Glutamatergic neuron (in vitro differentiated cells): ENCODE data around the gene AQP2. TPM values are rescaled to one million over a fixed set of nuclear protein-coding genes. Genes with fewer than 3 reads are reported as not detected.

Experiments used
- DNase-seq: peaks from one replicate; pipeline ENCODE4 v3.0.0; 2022
- H3K27ac Mint-ChIP-seq: one replicate; pipeline ENCODE4 v1.8.0; 2020; ENCODE audit warnings: mild to moderate bottlenecking, mixed read lengths, inconsistent platforms; ENCODE audit not compliant: unreplicated experiment
- H3K27me3 Mint-ChIP-seq: one replicate; pipeline ENCODE4 v1.8.0; 2020; ENCODE audit warnings: mild to moderate bottlenecking, moderate library complexity, mixed read lengths, inconsistent platforms; ENCODE audit not compliant: unreplicated experiment
- H3K36me3 Mint-ChIP-seq: one replicate; pipeline ENCODE4 v1.8.0; 2020; ENCODE audit warnings: mild to moderate bottlenecking, mixed read lengths, inconsistent platforms; ENCODE audit not compliant: unreplicated experiment
- H3K4me1 Mint-ChIP-seq: one replicate; pipeline ENCODE4 v1.8.0; 2020; ENCODE audit warnings: mild to moderate bottlenecking, low read depth, mixed read lengths, inconsistent platforms; ENCODE audit not compliant: unreplicated experiment
- H3K4me3 Mint-ChIP-seq: one replicate; pipeline ENCODE4 v1.8.0; 2020; ENCODE audit warnings: mild to moderate bottlenecking, mixed read lengths, inconsistent platforms; ENCODE audit not compliant: unreplicated experiment
- H3K9me3 Mint-ChIP-seq: one replicate; pipeline ENCODE4 v1.8.0; 2020; ENCODE audit warnings: mild to moderate bottlenecking, moderate library complexity, mixed read lengths, inconsistent platforms; ENCODE audit not compliant: unreplicated experiment
- CTCF ChIP-seq: fragments of 200-600 bp; sonication (generic); IDR thresholded peaks from one replicate; pipeline ENCODE4 v1.5.0; 2021; ENCODE audit not compliant: partially characterized antibody, unreplicated experiment
- total RNA-seq: library from RNA; stranded (reverse); fragmentation: NEBNext Ultra II Directional; extraction: Animal tissue kit (Norgen Biotek cat#: 25700); gene quantifications from one replicate; pipeline ENCODE4 v1.2.1, GENCODE V29; 2021; ENCODE audit not compliant: unreplicated experiment

The AQP2 gene
- total RNA-seq, 1 donor from 2014 or later, result not detected

GRCh38 chr12:49974677-49975317, 24.3 kb downstream of the AQP2 start:
- H3K4me1 Mint-ChIP-seq, result peaks cover 33% of the 10 kb centered on the region
- TF ChIP-seq CTCF, result no peak
- no peak overlapping the region for H3K4me3 Mint-ChIP-seq
- no peaks in the 10 kb centered on the region for H3K36me3 Mint-ChIP-seq
- no peak overlapping the region for H3K27ac Mint-ChIP-seq
- no peak for DNase-seq
- H3K27me3 Mint-ChIP-seq, result peaks cover 10% of the 10 kb centered on the region
- peaks cover 7% of the 10 kb centered on the region for H3K9me3 Mint-ChIP-seq

- H3K4me1 Mint-ChIP-seq, result peaks cover 37% of the 10 kb centered on the region
- no peak for DNase-seq
- no peak overlapping the region for H3K4me3 Mint-ChIP-seq
Measured at GRCh38 chr12:49975318-49975761, 24.8 kb downstream of the AQP2 start.

GRCh38 chr12:49976557-49976956, 26.0 kb downstream of the AQP2 start:
- peaks cover 44% of the 10 kb centered on the region for H3K4me1 Mint-ChIP-seq
- DNase-seq, result no peak
- no peak overlapping the region for H3K27ac Mint-ChIP-seq
- H3K4me3 Mint-ChIP-seq, result no peak overlapping the region
- H3K36me3 Mint-ChIP-seq, result no peaks in the 10 kb centered on the region
- peaks cover 9% of the 10 kb centered on the region for H3K9me3 Mint-ChIP-seq
- TF ChIP-seq CTCF, result no peak
- H3K27me3 Mint-ChIP-seq, result peaks cover 12% of the 10 kb centered on the region

More at GRCh38 chr12:49975318-49975761, 24.8 kb downstream of the AQP2 start:
- Mint-ChIP-seq H3K9me3 (peaks cover 8% of the 10 kb centered on the region), H3K36me3 (no peaks in the 10 kb centered on the region), H3K27ac (no peak overlapping the region), H3K27me3 (peaks cover 12% of the 10 kb centered on the region)
- TF ChIP-seq CTCF, result no peak

GRCh38 chr12:49978125-49978524, 27.6 kb downstream of the AQP2 start:
- DNase-seq, result no peak
- Mint-ChIP-seq H3K9me3 (peaks cover 5% of the 10 kb centered on the region), H3K27ac (peak overlapping the region; percentile 98), H3K4me3 (peak overlapping the region; percentile 70), H3K4me1 (peaks cover 46% of the 10 kb centered on the region), H3K36me3 (no peaks in the 10 kb centered on the region), H3K27me3 (peaks cover 12% of the 10 kb centered on the region)
- TF ChIP-seq CTCF, result no peak

GRCh38 chr12:49979016-49979586, 28.6 kb downstream of the AQP2 start:
- H3K4me1 Mint-ChIP-seq, result peaks cover 49% of the 10 kb centered on the region

More at GRCh38 chr12:49979016-49979586, 28.6 kb downstream of the AQP2 start:
- Mint-ChIP-seq H3K27me3 (peaks cover 13% of the 10 kb centered on the region), H3K27ac (peak overlapping the region; percentile 98), H3K36me3 (no peaks in the 10 kb centered on the region), H3K9me3 (peaks cover 5% of the 10 kb centered on the region), H3K4me3 (peak overlapping the region; percentile 70)
- peak; percentile 69 for DNase-seq
- TF ChIP-seq CTCF, result no peak
